Osteoblast (primary cell): ENCODE data around the gene SYT15. TPM values are rescaled to one million over a fixed set of nuclear protein-coding genes. Genes with fewer than 3 reads are reported as not detected.
"Not testable (repeated sequence)": the region's sequence is repeated elsewhere in the genome, so short reads cannot be mapped to it uniquely, and the experiment has no call there.

Source experiments
- DNase-seq: peaks from one replicate; pipeline ENCODE4 v3.0.0; 2011; ENCODE audit warnings: low spot score, mixed read lengths; ENCODE audit not compliant: insufficient read length; ENCODE audit errors: missing footprints
- H2AFZ ChIP-seq: 2 replicates; pipeline ENCODE4 v1.6.0; 2011; ENCODE audit warnings: mild to moderate bottlenecking, low read length
- H3K27ac ChIP-seq: 2 replicates; pipeline ENCODE4 v1.5.1; 2011; ENCODE audit warnings: mild to moderate bottlenecking, low read depth, low read length, moderate library complexity
- H3K27me3 ChIP-seq: 2 replicates; pipeline ENCODE4 v1.6.0; 2012; ENCODE audit warnings: mild to moderate bottlenecking, control low read depth, inconsistent platforms, low read length, moderate library complexity; ENCODE audit not compliant: insufficient read depth
- H3K36me3 ChIP-seq: 2 replicates; pipeline ENCODE4 v1.5.1; 2011; ENCODE audit warnings: mild to moderate bottlenecking, low read length, control low read depth, moderate library complexity; ENCODE audit not compliant: insufficient read depth
- H3K4me1 ChIP-seq: 2 replicates; pipeline ENCODE4 v1.5.1; 2011; ENCODE audit warnings: mild to moderate bottlenecking, low read length, control low read depth, moderate library complexity; ENCODE audit not compliant: insufficient read depth
- H3K4me2 ChIP-seq: 2 replicates; pipeline ENCODE4 v1.6.0; 2011; ENCODE audit warnings: mild to moderate bottlenecking, low read length; ENCODE audit not compliant: insufficient read depth
- H3K4me3 ChIP-seq: fragments of 200-600 bp; sonication (generic); 3 replicates; pipeline ENCODE4 v1.5.1; 2012; ENCODE audit warnings: mild to moderate bottlenecking, low read length, inconsistent platforms; ENCODE audit not compliant: insufficient read depth
- H3K79me2 ChIP-seq: 2 replicates; pipeline ENCODE4 v1.6.0; 2012; ENCODE audit warnings: mild to moderate bottlenecking, low read length, control low read depth, inconsistent platforms; ENCODE audit not compliant: insufficient read depth
- H3K9me3 ChIP-seq: 2 replicates; pipeline ENCODE4 v1.5.1; 2011; ENCODE audit warnings: low read depth, low read length, control low read depth
- H4K20me1 ChIP-seq: 2 replicates; pipeline ENCODE4 v1.6.0; 2012; ENCODE audit warnings: mild to moderate bottlenecking, low read length, control low read depth; ENCODE audit not compliant: insufficient read depth
- total RNA-seq: library from RNA; depleted of rRNA; stranded (reverse); fragments of >200 nt; gene quantifications from 2 replicates; pipeline ENCODE4 v1.2.3, GENCODE V29; 2012

Gene SYT15
- total RNA-seq, 1 donor: under 0.01 TPM

DNA sequence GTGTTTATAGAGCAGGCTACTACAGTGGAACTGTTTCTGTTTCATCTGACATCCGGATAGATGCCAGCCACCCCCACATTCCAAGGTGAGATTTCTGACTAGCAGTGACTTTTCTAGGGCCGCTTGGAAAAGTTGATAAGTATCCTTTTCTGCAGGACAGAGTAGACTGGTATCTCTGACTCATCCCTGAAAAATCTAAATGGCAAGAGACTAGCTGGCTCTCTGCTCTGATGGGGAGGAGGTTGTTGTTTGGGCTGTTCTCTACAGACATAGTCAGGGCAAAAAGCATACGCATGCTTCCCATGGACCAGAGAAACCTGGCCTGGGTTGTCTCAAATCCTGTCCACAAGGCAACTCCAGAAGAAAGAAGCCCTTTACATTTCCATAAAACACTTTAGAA, 10.7 kb downstream of the SYT15 start:
- not testable (repeated sequence) for H3K79me2 ChIP-seq, DNase-seq, H2AFZ ChIP-seq, H3K36me3 ChIP-seq, H4K20me1 ChIP-seq, H3K4me1 ChIP-seq, H3K27me3 ChIP-seq, H3K27ac ChIP-seq, H3K4me2 ChIP-seq, H3K9me3 ChIP-seq, H3K4me3 ChIP-seq

DNA sequence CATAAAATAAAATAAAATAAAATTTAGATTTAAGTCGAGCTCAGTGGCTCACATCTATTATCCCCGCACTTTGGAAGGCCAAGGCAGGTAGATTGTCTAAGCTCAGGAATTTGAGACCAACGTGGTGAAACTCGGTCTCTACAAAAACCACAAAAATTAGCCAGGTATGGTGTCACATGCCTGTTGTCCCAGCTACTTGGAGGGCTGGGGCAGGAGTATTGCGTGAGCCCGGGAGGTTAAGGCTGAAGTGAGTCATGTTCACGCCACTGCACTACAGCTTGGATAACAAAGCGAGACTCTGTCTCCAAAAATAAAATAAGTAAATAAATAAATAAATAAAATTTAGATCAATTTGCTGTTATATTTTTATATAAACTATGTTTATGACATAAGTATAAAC, 12.1 kb downstream of the SYT15 start:
- not testable (repeated sequence) for H3K27me3 ChIP-seq, H3K27ac ChIP-seq, DNase-seq, H3K4me1 ChIP-seq, H3K4me3 ChIP-seq, H3K36me3 ChIP-seq, H3K4me2 ChIP-seq, H3K9me3 ChIP-seq, H2AFZ ChIP-seq, H4K20me1 ChIP-seq, H3K79me2 ChIP-seq

DNA sequence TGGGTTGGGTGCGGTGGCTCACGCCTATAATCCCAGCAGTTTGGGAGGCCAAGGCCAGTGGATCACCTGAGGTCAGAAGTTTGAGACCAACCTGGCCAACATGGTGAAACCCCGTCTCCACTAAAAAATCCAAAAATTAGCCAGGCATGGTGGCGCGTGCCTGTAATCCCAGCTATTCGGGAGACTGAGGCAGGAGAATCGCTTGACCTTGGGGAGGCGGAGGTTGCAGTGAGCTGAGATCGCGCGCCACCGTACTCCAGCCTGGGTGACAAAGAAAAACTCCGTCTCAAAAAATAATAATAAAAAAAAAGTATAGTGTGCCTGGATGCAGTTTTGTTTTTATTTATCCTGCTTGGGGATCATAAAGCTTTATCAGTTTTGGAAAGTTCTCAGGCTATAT, 14.4 kb downstream of the SYT15 start:
- H3K4me3 ChIP-seq, H4K20me1 ChIP-seq, H3K9me3 ChIP-seq, H3K36me3 ChIP-seq, H3K4me2 ChIP-seq, H3K79me2 ChIP-seq, DNase-seq, H2AFZ ChIP-seq, H3K4me1 ChIP-seq, H3K27ac ChIP-seq, H3K27me3 ChIP-seq: not testable (repeated sequence)

DNA sequence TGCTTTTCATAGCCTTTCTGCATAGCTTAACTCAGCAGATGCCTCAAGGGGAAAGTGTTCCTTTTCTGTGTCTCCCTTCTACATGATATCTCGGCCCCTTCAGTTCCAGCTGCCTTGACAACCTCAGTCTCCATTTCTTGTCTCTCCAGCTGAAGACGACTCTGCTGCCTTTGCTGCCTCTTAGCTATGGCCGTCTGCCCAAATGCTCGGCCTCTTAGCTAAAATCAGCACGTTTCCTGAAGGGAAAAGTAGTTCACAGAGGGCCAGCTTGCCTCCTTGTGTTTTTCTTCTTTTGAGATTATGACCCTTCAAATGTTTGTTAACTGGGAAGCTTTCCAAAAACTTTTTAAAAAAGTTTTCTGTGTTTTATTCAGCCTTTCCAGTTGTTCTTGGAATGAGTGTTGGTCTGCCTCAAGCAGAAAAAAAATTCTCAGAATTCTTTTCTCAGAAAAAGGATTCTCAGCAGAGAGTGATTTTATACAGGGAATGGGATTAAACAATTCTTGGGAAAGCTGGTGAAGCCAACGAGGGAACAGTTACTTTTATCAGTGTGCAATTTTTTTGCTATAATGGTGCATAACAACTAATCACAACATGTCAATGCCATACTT, 15.6 kb downstream of the SYT15 start:
- H3K9me3 ChIP-seq, H3K27ac ChIP-seq, H2AFZ ChIP-seq: not testable (repeated sequence)

DNA sequence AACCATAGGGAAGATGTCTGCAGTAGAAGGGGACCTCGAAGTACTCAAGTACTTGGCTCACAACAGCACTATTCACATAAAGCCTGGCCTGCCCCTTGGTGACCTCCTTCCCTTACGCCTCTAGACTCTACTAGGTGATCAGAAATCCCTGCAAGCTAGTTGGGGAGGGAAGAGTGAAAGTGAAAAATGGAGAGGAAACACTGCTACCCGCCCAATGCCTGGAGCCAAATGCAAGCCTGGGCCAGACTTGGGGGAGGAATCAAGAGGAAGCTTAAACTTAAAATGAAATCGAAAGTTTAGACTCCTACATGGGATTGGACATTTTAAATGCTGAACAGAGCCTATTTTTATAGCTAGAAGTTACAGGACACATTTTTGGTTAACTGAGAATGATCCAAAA, 17.6 kb downstream of the SYT15 start:
- H3K9me3 ChIP-seq, H3K27me3 ChIP-seq, H3K27ac ChIP-seq, H3K79me2 ChIP-seq, DNase-seq, H3K36me3 ChIP-seq, H3K4me1 ChIP-seq, H2AFZ ChIP-seq, H3K4me3 ChIP-seq, H4K20me1 ChIP-seq, H3K4me2 ChIP-seq: not testable (repeated sequence)

More for the DNA sequence above, 15.6 kb downstream of the SYT15 start:
- H3K4me3 ChIP-seq, H4K20me1 ChIP-seq, DNase-seq, H3K4me1 ChIP-seq, H3K27me3 ChIP-seq, H3K4me2 ChIP-seq, H3K36me3 ChIP-seq, H3K79me2 ChIP-seq: not testable (repeated sequence)

DNA sequence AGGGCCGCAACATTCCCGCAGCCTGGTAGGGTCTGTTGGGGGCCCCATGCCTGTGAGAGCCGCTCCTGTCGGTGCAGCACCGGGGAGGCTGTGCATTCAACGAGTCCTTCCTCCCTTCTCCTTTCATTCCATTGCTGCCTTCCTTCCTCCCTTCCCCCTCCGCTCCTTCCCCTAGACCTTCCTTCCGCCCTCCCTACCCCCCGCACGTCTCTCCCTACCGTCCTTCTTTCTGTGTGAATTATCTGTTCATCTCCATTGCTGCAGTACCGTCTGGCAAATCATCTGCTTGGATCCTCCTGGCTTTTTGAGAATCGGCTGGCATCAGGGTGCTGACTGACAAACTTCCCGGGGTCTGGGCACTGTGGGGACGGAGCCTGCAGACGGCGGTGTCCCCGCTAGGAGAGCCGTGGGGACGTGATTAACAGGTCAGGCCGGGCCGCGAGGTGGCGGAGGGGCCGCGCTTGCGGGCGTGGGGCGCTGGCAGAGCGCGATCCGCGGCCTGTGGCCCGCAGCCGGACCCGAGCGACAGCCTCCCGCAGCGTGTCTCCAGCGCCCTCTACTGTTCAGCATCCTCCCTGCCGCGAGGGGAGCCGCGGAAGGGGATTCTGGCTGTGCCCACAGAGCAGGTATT, 18.8 kb downstream of the SYT15 start:
- not testable (repeated sequence) for H3K9me3 ChIP-seq, H3K27ac ChIP-seq, H3K79me2 ChIP-seq, H3K4me1 ChIP-seq, H3K27me3 ChIP-seq, H2AFZ ChIP-seq, H4K20me1 ChIP-seq, DNase-seq, H3K36me3 ChIP-seq
- Histone ChIP-seq H3K4me2 (peak overlapping the region; percentile 55), H3K4me3 (peak overlapping the region; percentile 54)

DNA sequence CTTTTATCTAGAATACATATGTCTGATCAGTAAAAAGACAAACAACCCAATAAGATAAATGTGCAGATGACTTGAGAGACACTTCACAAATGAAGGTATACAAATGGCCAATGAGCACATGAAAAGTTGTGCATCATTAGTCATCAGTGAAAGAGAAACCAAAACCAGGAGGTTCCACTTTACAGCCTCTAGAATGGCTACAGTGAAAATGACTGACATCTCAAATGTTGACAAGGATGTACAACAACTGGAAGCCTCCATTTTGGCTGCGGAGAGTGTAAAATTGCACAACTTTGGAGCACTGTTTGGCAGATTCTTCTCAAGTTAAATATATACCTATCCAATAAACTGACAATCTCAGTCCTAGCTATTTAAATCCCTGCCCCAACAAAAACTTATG, 21.6 kb downstream of the SYT15 start:
- not testable (repeated sequence) for H3K79me2 ChIP-seq, H3K27me3 ChIP-seq, H3K9me3 ChIP-seq, H3K4me1 ChIP-seq, H2AFZ ChIP-seq, DNase-seq, H3K36me3 ChIP-seq, H3K4me3 ChIP-seq, H3K27ac ChIP-seq, H3K4me2 ChIP-seq, H4K20me1 ChIP-seq

DNA sequence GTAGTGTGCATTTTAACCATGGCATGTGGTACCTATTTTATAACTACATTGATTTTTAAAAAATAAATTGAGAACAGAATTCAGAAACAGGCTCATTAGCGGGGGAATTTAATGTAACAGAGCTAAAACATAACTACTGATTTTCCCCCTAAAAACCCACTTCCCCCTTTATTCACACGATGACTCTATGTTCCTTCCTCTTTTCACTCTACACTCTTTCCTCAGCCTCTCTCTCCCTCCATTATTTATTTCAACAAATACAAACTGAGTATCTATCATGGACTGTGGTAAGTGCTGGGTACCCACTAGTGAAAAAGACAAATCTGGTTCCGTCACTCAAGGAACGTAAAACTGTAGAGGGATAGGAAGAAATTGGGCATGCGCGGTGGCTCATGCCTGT, 36.6 kb downstream of the SYT15 start:
- H3K4me2 ChIP-seq, H3K4me1 ChIP-seq, H3K79me2 ChIP-seq, DNase-seq, H4K20me1 ChIP-seq, H2AFZ ChIP-seq, H3K27ac ChIP-seq, H3K27me3 ChIP-seq, H3K9me3 ChIP-seq, H3K36me3 ChIP-seq, H3K4me3 ChIP-seq: not testable (repeated sequence)

DNA sequence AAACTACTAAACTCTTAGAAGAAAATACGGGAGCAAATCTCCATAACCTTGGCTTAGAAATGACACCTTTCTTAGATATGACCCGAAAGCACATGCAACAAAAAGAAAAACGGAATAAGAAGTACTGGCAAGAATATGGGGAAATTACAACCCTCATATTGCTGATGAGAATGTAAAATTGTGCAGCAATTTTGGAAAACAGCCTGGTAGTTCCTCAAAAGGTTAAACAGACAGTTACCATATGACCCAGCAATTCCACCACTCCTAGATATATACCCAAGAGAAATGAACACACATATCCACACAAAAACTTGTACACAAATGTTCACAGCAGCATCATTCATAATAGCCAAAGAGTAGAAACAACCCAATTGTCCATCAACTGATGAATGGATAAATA, 37.3 kb downstream of the SYT15 start:
- not testable (repeated sequence) for H3K36me3 ChIP-seq, H3K4me2 ChIP-seq, H2AFZ ChIP-seq, H4K20me1 ChIP-seq, H3K9me3 ChIP-seq, H3K79me2 ChIP-seq, H3K27me3 ChIP-seq, H3K27ac ChIP-seq, DNase-seq, H3K4me1 ChIP-seq, H3K4me3 ChIP-seq
